ENCODE data around the gene HS1BP3. TPM values are rescaled to one million over a fixed set of nuclear protein-coding genes. Genes with fewer than 3 reads are reported as not detected.

HS1BP3 gene
- total RNA-seq, 1 experiment from 2014 or later: 17.1 TPM

- Histone ChIP-seq H3K4me3 (replicated peaks in 1 of 2; ENCODE audit: low read depth in 1 of 2, low read length in 2 of 2) (0 out of 4 replicates have a peak overlapping the region, but pooled peaks of 1 of the 2 experiments have one; percentile 46), H3K27me3 (ENCODE audit: insufficient read depth, low read length) (no peaks in the 10 kb centered on the region), H3K36me3 (ENCODE audit: control insufficient read depth in 1 of 2, insufficient read depth in 2 of 2, low read length in 2 of 2) (no peaks in the 10 kb centered on the region), H3K9ac (ENCODE audit: low read length) (peak overlapping the region; percentile 54), H3K27ac (ENCODE audit: low read depth, low read length) (peak overlapping the region; percentile 89), H2AFZ (ENCODE audit: low read depth, low read length, poor library complexity, severe bottlenecking) (peak overlapping the region; percentile 51), H4K20me1 (ENCODE audit: insufficient read depth) (no peaks in the 10 kb centered on the region), H3K4me1 (ENCODE audit: control insufficient read depth in 1 of 2, insufficient read depth in 2 of 2, low read length in 2 of 2) (peaks cover 37 to 46% of the 10 kb centered on the region in 2 experiments), H3K9me2 (ENCODE audit: insufficient read depth) (no peaks in the 10 kb centered on the region), H3K4me2 (ENCODE audit: low read length) (peak overlapping the region; percentile 87), H3K79me2 (ENCODE audit: insufficient read depth, low read length) (no peaks in the 10 kb centered on the region), H3K9me3 (ENCODE audit: control insufficient read depth in 1 of 2, insufficient read depth in 1 of 2, low read depth in 1 of 2, low read length in 2 of 2) (peaks cover 0 to 5% of the 10 kb centered on the region in 2 experiments; a peak in 1 of 4 replicates)
- DNase-seq (ENCODE audit: low read depth, low spot score): no peak
- POLR2A ChIA-PET: interaction anchor here (1.1 to 3.2 kb wide), 3 partner anchors 138 to 143 kb away, joined by 3 to 20 read pairs (median 3); partner anchors contain the start of gene RHOB
- ATAC-seq: no peak
- CTCF ChIA-PET: no interaction called here
- RAD21 ChIA-PET (ENCODE audit: low non-redundant PET in 1 of 2, low total read pairs in 2 of 2, uncharacterized antibody in 2 of 2, unreplicated experiment in 2 of 2): no interaction called here
- TF ChIP-seq TCF7L2 (IDR thresholded peaks at IDR 0.05; ENCODE audit: borderline replicate concordance, extremely low read depth, insufficient read depth, insufficient read length): peak; percentile 89
- no peak for TF ChIP-seq SRF (IDR thresholded peaks at IDR 0.05; ENCODE audit: low read depth)
- BruUV-seq (replicated peaks): no TSS peak
- intact Hi-C loops (cut with micrococcal nuclease): no loop called here
Observed at GRCh38 chr2:20585359-20585709, 65.6 kb downstream of the HS1BP3 start.

- H3K9me3 ChIP-seq (ENCODE audit: control insufficient read depth in 1 of 2, insufficient read depth in 1 of 2, low read depth in 1 of 2, low read length in 2 of 2): peaks cover 0 to 5% of the 10 kb centered on the region in 2 experiments; a peak in 1 of 4 replicates
- ChIA-PET CTCF (no interaction called here), POLR2A (interaction anchor here (1.1 to 3.2 kb wide), 3 partner anchors 138 to 143 kb away, joined by 3 to 20 read pairs (median 3); partner anchors contain the start of gene RHOB), RAD21 (ENCODE audit: low non-redundant PET in 1 of 2, low total read pairs in 2 of 2, uncharacterized antibody in 2 of 2, unreplicated experiment in 2 of 2) (no interaction called here)
- no peaks in the 10 kb centered on the region for H3K79me2 ChIP-seq (ENCODE audit: insufficient read depth, low read length)
- peak overlapping the region; percentile 51 for H2AFZ ChIP-seq (ENCODE audit: low read depth, low read length, poor library complexity, severe bottlenecking)
- H3K9me2 ChIP-seq (ENCODE audit: insufficient read depth): no peaks in the 10 kb centered on the region
- H3K27ac ChIP-seq (ENCODE audit: low read depth, low read length): peak overlapping the region; percentile 89
- H3K9ac ChIP-seq (ENCODE audit: low read length): peak overlapping the region; percentile 54
- peak overlapping the region; percentile 87 for H3K4me2 ChIP-seq (ENCODE audit: low read length)
- intact Hi-C loops (cut with micrococcal nuclease): no loop called here
- DNase-seq (ENCODE audit: low read depth, low spot score) (peak; percentile 87), ATAC-seq (peak; percentile 82)
- no peaks in the 10 kb centered on the region for H3K36me3 ChIP-seq (ENCODE audit: control insufficient read depth in 1 of 2, insufficient read depth in 2 of 2, low read length in 2 of 2)
- H3K4me3 ChIP-seq (replicated peaks in 1 of 2; ENCODE audit: low read depth in 1 of 2, low read length in 2 of 2): peak overlapping the region in 1 of 2 experiments; percentile 46; a peak in 2 of 4 replicates
- no peaks in the 10 kb centered on the region for H3K27me3 ChIP-seq (ENCODE audit: insufficient read depth, low read length)
- H3K4me1 ChIP-seq (ENCODE audit: control insufficient read depth in 1 of 2, insufficient read depth in 2 of 2, low read length in 2 of 2): peaks cover 44 to 53% of the 10 kb centered on the region in 2 experiments
- no TSS peak for BruUV-seq (replicated peaks)
- no peaks in the 10 kb centered on the region for H4K20me1 ChIP-seq (ENCODE audit: insufficient read depth)
- TF ChIP-seq JUND (IDR thresholded peaks at IDR 0.05) (no peak), ZBTB33 (IDR thresholded peaks at IDR 0.05; ENCODE audit: extremely low read depth, insufficient replicate concordance, low read length) (no peak), RAD21 (IDR thresholded peaks at IDR 0.05; ENCODE audit: low read depth) (no peak), POLR2AphosphoS5 (IDR thresholded peaks at IDR 0.05; ENCODE audit: low read depth, low read length) (no peak), REST (IDR thresholded peaks at IDR 0.05; ENCODE audit: low read depth) (no peak), EGR1 (IDR thresholded peaks at IDR 0.05; ENCODE audit: low read depth) (no peak), YY1 (IDR thresholded peaks at IDR 0.05; ENCODE audit: extremely low read depth, insufficient replicate concordance, low read depth, low read length) (no peak)
Observed at GRCh38 chr2:20584399-20585358, 66.2 kb downstream of the HS1BP3 start.

Data from HCT116 (cell line).